ENCODE results near the gene UNC79. TPM values are rescaled to one million over a fixed set of nuclear protein-coding genes. Genes with fewer than 3 reads are reported as not detected.

Gene UNC79
- total and polyA plus RNA-seq, 10 of the 15 experiments (the other 5 are each of a cell fraction or from before 2014, with no cell fraction given), result 0.04 to 0.29 (median 0.14) TPM

GRCh38 chr14:93628048-93628447 is 197.3 kb downstream of the UNC79 start:
- no peak overlapping the region for H3K4me3 ChIP-seq
- DNase-seq (ENCODE audit: low read depth, low spot score), result no peak
- no peak overlapping the region for H3K9ac ChIP-seq (ENCODE audit: control insufficient read depth, insufficient read depth, low read length)
- no peaks in the 10 kb centered on the region for H3K4me1 ChIP-seq (ENCODE audit: control insufficient read depth, insufficient read depth, low read length)
- no TSS peak for BruUV-seq (replicated peaks)
- POLR2A ChIA-PET, result no interaction called here
- no peak overlapping the region for H3K27ac ChIP-seq (ENCODE audit: control insufficient read depth, insufficient read depth)
- no peak for FAIRE-seq
- no peaks in the 10 kb centered on the region for H3K9me3 ChIP-seq (replicated peaks; ENCODE audit: control insufficient read depth, insufficient read depth, low read length)
- CTCF ChIA-PET, result interaction anchor here (0.5 to 0.8 kb wide), 2 partner anchors 107 to 436 kb away, joined by 3 to 4 read pairs; no protein-coding TSS in a partner anchor
- no peaks in the 10 kb centered on the region for H3K36me3 ChIP-seq (ENCODE audit: control insufficient read depth in 2 of 2, insufficient read depth in 2 of 2, low read length in 1 of 2)
- no peak overlapping the region for H2AFZ ChIP-seq (ENCODE audit: control insufficient read depth, low read depth, low read length)
- SMC1A ChIA-PET (ENCODE audit: uncharacterized antibody, unreplicated experiment), result interaction anchor here (0.6 kb wide), 1 partner anchor 1756 kb away, joined by 3 read pairs; no protein-coding TSS in a partner anchor
- intact Hi-C loops (cut with micrococcal nuclease; ENCODE audit: unreplicated experiment), result no loop called here
- in situ Hi-C loops (cut with MboI), result no loop called here
- TF ChIP-seq SREBF2 (IDR thresholded peaks at IDR 0.05; ENCODE audit: low read length) (no peak), IKZF2 (IDR thresholded peaks at IDR 0.05) (no peak), SIN3A (IDR thresholded peaks at IDR 0.05; ENCODE audit: low read depth, low read length) (no peak)
- no peak overlapping the region for H3K4me2 ChIP-seq (ENCODE audit: control insufficient read depth, insufficient read depth)
- no peaks in the 10 kb centered on the region; a peak in 1 of 4 replicates for H3K27me3 ChIP-seq (replicated peaks in 1 of 2; ENCODE audit: control insufficient read depth in 2 of 2, insufficient read depth in 2 of 2, low read length in 1 of 2)
- RAD21 ChIA-PET (ENCODE audit: unreplicated experiment), result no interaction called here
- no peaks in the 10 kb centered on the region for H3K79me2 ChIP-seq (ENCODE audit: control insufficient read depth, insufficient read depth, low read length)
- no peaks in the 10 kb centered on the region for H4K20me1 ChIP-seq (ENCODE audit: control insufficient read depth, insufficient read depth)
- ATAC-seq, result no peak
- 40% methylated on average over 4 of the region's 4 CpGs for WGBS (ENCODE audit: insufficient coverage, insufficient replicate concordance, low lambda C conversion rate, missing lambda C conversion rate)

- H2AFZ ChIP-seq (ENCODE audit: control insufficient read depth, low read depth, low read length), result no peak overlapping the region
- H3K9ac ChIP-seq (ENCODE audit: control insufficient read depth, insufficient read depth, low read length), result no peak overlapping the region
- BruUV-seq (replicated peaks), result no TSS peak
- no peaks in the 10 kb centered on the region for H3K9me3 ChIP-seq (replicated peaks; ENCODE audit: control insufficient read depth, insufficient read depth, low read length)
- CTCF ChIA-PET, result no interaction called here
- in situ Hi-C loops (cut with MboI) (no loop called here), intact Hi-C loops (cut with micrococcal nuclease; ENCODE audit: unreplicated experiment) (no loop called here)
- DNase-seq (ENCODE audit: low read depth, low spot score) (no peak), ATAC-seq (no peak), FAIRE-seq (no peak)
- POLR2A ChIA-PET, result no interaction called here
- H3K4me1 ChIP-seq (ENCODE audit: control insufficient read depth, insufficient read depth, low read length), result no peaks in the 10 kb centered on the region
- no peaks in the 10 kb centered on the region for H4K20me1 ChIP-seq (ENCODE audit: control insufficient read depth, insufficient read depth)
- TF ChIP-seq SIN3A (IDR thresholded peaks at IDR 0.05; ENCODE audit: low read depth, low read length) (no peak), ESRRA (IDR thresholded peaks at IDR 0.05; ENCODE audit: low read length) (no peak)
- no peaks in the 10 kb centered on the region for H3K36me3 ChIP-seq (ENCODE audit: control insufficient read depth in 2 of 2, insufficient read depth in 2 of 2, low read length in 1 of 2)
- H3K4me3 ChIP-seq, result no peak overlapping the region
- H3K27me3 ChIP-seq (replicated peaks in 1 of 2; ENCODE audit: control insufficient read depth in 2 of 2, insufficient read depth in 2 of 2, low read length in 1 of 2), result no peaks in the 10 kb centered on the region; a peak in 1 of 4 replicates
- SMC1A ChIA-PET (ENCODE audit: uncharacterized antibody, unreplicated experiment), result no interaction called here
- no peak overlapping the region for H3K4me2 ChIP-seq (ENCODE audit: control insufficient read depth, insufficient read depth)
- RAD21 ChIA-PET (ENCODE audit: unreplicated experiment), result no interaction called here
- H3K27ac ChIP-seq (ENCODE audit: control insufficient read depth, insufficient read depth), result no peak overlapping the region
- no peaks in the 10 kb centered on the region for H3K79me2 ChIP-seq (ENCODE audit: control insufficient read depth, insufficient read depth, low read length)
Observed at GRCh38 chr14:93629643-93630042, 198.9 kb downstream of the UNC79 start.
